Measurements from ENCODE around the gene ASIC4.

DNA sequence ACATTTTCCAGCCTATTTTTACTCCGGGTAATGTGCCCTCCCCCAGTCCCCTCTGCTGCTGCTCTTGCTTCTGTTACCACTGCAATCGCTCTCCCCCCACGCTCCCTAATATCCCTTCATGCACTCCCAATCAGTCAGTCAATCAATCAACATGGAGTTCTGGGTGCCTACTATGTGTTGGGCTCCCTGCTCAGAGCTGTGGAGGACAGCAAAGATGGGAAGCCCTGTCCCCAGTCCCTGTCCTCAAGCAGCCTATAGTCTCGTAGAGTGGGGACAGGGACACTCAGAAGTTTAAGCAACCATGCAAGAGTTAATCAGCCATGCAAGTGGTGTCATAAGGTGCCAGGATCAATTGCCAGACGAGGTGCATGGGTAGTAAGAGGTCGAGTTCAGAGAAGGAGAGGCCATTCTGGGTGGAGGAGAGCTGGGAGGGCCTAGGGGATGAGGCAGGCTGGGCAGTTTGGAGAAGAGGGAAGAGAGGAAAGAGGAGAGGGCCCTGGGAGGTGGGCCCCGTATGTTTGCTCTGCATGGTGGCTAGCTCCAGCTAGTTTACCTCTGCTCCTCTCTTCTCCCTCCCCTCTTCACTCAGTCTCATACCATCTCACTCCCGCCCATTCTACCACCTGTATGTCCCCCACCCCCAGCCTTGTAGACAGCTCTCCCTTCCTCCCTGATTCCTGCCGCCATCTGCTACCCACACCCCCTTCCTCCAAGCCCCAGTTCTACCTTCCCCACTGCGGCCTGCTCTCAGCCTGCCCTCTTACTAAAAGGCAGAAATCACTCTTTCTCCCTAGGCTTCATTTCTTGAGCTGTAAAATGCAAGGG lies 3.9 kb downstream of the ASIC4 start:
- TF ChIP-seq, protein P1, sequence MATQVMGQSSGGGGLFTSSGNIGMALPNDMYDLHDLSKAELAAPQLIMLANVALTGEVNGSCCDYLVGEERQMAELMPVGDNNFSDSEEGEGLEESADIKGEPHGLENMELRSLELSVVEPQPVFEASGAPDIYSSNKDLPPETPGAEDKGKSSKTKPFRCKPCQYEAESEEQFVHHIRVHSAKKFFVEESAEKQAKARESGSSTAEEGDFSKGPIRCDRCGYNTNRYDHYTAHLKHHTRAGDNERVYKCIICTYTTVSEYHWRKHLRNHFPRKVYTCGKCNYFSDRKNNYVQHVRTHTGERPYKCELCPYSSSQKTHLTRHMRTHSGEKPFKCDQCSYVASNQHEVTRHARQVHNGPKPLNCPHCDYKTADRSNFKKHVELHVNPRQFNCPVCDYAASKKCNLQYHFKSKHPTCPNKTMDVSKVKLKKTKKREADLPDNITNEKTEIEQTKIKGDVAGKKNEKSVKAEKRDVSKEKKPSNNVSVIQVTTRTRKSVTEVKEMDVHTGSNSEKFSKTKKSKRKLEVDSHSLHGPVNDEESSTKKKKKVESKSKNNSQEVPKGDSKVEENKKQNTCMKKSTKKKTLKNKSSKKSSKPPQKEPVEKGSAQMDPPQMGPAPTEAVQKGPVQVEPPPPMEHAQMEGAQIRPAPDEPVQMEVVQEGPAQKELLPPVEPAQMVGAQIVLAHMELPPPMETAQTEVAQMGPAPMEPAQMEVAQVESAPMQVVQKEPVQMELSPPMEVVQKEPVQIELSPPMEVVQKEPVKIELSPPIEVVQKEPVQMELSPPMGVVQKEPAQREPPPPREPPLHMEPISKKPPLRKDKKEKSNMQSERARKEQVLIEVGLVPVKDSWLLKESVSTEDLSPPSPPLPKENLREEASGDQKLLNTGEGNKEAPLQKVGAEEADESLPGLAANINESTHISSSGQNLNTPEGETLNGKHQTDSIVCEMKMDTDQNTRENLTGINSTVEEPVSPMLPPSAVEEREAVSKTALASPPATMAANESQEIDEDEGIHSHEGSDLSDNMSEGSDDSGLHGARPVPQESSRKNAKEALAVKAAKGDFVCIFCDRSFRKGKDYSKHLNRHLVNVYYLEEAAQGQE (IDR thresholded peaks at IDR 0.05; ENCODE audit: unreplicated experiment) = no peak
- TF ChIP-seq EZH2 (IDR thresholded peaks at IDR 0.05; ENCODE audit: low read depth, unreplicated experiment) (no peak), CREB1 (CRISPR knock-in tag; IDR thresholded peaks at IDR 0.05; ENCODE audit: low read depth) (no peak), POLR2AphosphoS5 (IDR thresholded peaks at IDR 0.05; ENCODE audit: low read depth) (no peak), ZNF331 (CRISPR knock-in tag; IDR thresholded peaks at IDR 0.05; ENCODE audit: low read depth) (no peak), STAT1 (IDR thresholded peaks at IDR 0.05; ENCODE audit: unreplicated experiment) (no peak), NANOG (IDR thresholded peaks at IDR 0.05; ENCODE audit: borderline replicate concordance) (no peak)
- TF ChIP-seq, protein P2, sequence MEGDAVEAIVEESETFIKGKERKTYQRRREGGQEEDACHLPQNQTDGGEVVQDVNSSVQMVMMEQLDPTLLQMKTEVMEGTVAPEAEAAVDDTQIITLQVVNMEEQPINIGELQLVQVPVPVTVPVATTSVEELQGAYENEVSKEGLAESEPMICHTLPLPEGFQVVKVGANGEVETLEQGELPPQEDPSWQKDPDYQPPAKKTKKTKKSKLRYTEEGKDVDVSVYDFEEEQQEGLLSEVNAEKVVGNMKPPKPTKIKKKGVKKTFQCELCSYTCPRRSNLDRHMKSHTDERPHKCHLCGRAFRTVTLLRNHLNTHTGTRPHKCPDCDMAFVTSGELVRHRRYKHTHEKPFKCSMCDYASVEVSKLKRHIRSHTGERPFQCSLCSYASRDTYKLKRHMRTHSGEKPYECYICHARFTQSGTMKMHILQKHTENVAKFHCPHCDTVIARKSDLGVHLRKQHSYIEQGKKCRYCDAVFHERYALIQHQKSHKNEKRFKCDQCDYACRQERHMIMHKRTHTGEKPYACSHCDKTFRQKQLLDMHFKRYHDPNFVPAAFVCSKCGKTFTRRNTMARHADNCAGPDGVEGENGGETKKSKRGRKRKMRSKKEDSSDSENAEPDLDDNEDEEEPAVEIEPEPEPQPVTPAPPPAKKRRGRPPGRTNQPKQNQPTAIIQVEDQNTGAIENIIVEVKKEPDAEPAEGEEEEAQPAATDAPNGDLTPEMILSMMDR (conservative IDR thresholded peaks at IDR 0.05; ENCODE audit: low read depth in 2 of 2) = no peak
